Ramos (cell line): ENCODE data around the gene KCTD13.
"Not testable (repeated sequence)": the region's sequence is repeated elsewhere in the genome, so short reads cannot be mapped to it uniquely, and the experiment has no call there.

ENCODE experiments used
- in situ Hi-C: fragments of 300-500 bp; cut with MboI; formaldehyde crosslinking; loops from one replicate; pipeline ENCODE4 v1.14.3; 2022; ENCODE audit warnings: low sequenced_read_pairs; ENCODE audit not compliant: unreplicated experiment

Gene KCTD13

DNA sequence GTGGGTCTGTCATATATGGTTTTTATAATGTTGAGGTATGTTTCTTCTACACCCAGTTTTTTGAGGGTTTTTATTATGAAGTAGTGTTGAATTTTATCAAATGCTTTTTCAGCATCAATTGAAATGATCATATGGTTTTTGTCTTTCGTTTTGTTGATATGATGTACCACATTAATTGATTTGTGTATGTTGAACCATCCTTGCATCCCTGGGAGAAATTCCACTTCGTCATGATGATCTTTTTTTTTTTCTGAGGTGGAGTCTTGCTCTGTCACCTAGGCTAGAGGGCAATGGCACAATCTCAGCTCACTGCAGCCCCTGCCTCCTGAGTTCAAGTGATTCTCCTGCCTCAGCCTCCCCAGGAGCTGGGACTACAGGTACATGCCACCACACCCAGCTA lies 21.9 kb upstream of the KCTD13 start:
- in situ Hi-C loops = no loop called here

DNA sequence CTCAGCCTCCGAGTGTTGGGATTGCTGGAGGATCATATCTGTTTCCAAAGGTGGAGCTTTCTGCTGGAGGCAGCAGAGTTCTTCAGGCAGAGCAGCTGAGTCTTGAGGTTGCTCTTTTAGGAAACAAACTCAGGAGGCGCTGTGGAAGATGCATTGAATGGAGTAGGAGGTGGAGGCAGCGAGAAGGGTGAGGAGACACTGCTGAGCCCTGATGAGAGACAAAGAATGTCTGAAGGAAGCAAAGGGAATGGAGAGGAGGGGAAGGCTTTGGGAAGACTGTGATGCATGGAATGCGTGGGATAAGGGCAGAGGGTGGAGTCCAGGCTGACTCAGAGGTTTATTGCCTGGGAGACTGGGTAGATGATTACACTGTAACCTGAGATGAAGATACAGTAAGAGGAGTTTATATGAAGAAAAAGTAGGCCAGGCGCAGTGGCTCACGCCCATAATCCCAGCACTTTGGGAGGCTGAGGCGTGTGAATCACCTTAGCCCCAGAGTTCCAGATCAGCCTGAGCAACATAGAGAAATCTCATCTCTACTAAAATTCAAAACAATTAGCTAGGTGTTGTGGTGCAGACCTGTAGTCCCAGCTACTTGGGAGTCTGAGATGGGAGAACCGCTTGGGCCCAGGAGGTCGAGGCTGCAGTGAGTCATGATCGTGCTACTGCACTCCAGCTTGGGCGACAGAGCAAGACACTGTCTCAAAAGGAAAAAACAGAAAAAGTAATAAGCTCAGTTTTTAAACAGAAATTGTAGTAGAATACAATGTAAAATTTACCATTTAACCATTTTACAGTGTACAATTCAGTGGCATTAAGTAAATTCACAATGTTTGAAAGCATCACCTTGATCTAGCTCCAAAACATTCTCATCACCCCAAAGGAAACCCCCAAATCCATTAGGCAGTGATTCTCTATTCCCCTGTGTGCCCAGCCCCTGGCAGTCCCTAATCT lies 18.1 kb upstream of the KCTD13 start:
- in situ Hi-C loops = no loop called here

DNA sequence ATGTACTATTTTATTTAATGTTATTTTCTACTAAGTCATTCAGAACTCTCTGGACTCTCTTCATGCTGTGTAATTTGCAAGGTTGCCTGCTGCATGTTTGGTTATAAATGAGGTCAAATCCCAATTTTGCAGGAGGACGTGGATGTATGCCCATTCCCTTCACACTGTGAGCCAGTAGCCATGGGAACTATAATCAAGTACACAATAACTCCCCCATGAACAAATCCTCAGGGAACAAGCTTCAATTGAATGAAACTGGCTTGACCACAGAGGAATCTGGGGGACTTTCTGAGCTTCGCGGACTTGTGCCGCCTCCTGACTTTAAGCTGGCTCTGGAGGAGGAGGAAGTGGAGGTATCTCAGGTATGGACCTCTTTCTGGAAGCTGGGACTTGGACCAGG lies 14.6 kb upstream of the KCTD13 start:
- in situ Hi-C loops = no loop called here

DNA sequence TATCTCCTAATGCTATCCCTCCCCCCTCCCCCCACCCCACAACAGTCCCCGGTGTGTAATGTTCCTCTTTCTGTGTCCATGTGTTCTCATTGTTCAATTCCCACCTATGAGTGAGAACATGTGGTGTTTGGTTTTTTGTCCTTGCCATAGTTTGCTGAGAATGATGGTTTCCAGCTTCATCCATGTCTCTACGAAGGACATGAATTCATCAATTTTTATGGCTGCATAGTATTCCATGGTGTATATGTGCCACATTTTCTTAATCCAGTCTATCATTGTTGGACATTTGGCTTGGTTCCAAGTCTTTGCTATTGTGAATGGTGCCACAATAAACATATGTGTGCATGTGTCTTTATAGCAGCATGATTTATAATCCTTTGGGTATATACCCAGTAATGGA lies 5.7 kb upstream of the KCTD13 start:
- in situ Hi-C loops = not testable (repeated sequence)

DNA sequence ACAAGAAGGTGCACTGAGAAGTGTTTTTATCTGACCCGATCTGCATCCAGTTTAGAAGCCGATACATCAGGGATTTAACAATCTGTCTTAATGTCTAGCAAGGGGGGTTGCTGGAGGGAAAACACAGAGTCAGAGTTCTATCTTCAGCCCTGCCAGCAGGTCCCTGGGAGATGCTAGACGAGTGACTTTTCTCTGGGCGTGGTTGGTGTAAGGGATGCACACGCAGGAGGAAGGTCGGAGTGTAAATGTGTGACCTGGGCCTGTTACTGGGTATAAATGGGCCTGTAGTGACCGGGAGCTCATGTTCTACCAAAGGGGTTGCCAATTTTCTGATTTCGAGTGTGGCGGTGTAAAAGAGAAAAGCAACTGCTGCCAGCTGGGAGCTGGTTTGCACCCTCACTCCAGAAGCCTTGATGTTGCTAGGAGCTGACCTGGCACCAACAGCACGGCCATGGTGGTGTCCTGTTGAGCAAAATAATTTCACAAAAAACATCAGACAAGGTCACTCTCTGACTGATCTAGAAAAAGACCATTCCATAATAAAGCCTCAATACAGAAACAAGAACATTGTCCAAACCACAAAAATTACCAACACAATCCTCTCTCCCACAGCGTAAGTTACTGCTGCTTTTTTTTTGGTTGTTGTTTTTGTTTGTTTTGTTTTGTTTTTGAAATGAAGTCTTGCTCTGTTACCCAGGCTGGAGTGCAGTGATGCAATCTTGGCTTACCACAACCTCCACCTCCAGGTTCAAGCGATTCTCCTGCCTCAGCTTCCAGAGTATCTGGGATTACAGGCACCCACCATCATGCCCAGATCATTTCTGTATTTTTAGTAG lies 1.3 kb upstream of the KCTD13 start:
- in situ Hi-C loops = no loop called here

DNA sequence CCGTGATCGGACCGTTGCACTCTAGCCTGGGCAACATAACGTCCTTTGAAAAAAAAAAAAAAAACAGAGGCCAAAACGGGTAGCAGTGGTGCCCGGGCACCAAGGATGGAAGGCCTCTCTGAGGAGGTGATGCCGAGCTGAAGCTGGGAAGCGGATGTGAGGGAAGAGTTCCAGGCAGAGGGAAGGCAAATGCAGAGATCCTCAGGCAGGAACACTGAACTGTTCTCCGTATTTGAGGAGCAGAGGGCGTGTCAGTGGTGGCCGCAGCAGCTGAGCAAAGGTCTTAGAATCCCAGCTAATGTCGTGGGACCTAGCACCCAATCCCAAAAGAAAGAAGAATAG lies 656 bp upstream of the KCTD13 start:
- in situ Hi-C loops = no loop called here

DNA sequence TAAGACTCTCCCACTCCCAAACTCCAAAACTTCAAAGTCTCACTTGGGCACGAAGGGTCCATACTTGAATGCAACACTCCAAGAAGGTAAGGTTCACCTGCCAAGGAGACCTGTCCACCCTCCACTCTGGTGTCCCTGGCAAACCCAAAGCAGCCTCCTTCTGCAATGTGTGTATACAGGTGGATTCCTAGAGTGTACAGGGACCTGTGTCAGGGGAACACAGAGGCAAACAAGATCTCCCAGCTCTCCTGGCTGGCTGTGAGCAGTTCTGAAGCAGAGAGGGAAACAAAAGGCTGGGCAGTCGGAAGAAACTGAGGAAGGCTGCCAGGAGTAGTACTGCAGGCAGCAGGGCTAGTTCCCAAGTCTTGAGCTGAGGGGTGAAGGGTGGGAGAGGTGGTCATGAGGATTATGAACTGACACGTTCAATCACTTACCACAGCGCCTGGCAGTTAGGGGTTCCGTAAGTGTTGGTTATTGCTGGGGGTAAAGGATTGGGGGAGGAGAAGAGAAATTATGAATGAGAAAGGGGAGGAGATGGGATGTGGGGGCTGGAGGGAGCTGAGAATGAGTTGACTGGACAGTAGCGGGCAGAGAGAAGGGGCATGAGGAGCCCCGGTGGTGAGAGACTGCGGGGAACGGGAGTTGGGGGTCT lies 795 bp downstream of the KCTD13 start:
- in situ Hi-C loops = no loop called here

DNA sequence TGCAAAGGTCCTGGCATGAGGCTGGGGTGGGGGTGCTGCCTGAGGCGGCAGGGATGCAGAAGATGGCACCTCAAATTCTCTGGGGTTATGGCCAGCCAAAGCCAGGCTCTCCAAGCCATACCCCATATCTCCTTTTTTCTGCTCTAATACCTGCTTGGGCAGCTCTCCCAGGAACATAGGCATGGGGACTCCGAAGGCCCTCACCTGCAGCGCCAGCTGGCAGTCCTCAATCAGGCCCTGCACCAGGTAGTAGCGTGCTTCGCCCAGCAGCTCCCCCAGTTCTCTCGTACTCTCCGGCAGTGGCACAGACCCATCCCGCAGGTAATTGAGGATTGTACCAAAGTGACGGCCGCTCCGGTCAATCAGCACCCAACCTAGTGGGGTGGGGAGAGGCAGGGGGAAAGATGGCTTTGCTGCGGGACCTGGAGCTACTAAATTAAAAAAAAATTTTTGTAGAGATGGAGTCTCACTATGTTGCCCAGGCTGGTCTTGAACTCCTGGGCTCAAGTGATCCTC lies 3.0 kb downstream of the KCTD13 start:
- in situ Hi-C loops = no loop called here

DNA sequence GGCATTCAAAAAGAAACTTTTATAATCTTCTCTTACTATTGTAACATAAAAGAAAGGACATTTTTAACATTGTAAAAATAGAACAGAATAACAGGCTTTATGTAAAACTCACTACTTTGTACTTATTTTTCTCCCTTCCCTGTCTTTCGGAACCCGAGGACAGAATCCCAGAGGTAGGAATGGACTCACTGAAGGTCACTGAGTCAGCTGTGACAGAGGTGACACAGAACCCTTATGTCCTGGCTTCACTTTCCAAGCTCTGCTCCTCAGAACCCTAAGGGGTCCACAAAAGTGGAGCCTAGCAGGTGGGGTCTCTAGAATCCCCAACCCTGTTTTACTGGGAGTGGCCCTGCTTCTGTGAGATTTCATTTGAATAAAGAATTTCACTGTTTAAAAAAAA lies 3.7 kb downstream of the KCTD13 start:
- in situ Hi-C loops = no loop called here

DNA sequence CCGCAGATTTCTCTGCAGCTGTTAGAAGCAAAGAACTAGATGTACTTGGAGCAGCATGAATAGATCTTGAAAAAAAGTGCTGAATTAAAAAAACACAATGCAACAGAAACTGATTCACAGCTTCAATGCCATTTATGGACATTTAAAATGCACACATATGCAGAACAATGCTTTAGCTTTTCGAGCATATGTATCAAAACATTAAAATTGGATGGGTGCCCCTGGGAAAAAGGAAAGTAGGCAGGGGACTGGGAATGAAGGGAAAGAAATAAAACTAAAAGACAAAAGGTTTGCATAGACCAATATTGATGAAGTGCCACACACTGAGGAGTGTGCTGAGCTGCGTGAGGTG lies 5.0 kb downstream of the KCTD13 start:
- in situ Hi-C loops = no loop called here

DNA sequence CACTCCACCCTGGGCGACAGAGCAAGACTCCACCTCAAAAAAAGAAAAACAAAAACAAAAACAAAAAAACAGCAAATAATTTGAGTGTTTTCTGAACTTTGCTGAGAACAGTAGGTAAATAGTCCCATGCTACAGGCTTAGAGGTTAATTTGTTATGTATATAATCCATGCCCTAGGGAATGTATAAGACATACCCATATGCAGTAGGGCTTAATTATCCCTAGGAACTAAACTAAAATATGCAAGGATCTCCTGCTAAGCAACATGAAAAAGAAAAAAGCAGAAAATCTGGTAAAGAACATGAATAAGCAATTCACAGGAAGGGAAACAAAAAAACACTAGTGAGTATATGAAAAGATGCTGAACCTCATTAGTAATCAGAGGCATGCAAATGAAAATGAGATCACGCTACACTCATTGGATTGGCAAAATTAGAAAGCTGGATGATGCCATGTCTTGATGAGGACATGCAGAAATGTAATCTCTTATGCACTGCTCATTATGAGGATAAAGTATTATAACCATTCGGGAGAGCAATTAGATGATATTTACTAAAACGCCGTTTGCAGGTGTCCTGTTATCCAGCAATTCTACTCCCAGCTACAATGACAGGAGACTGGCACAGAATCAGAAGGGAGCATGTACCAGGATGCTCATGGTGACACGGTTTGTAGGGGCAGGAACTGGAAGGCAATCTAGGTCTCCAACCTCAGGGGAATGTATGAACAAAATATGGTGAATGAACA lies 5.6 kb downstream of the KCTD13 start:
- in situ Hi-C loops = no loop called here

DNA sequence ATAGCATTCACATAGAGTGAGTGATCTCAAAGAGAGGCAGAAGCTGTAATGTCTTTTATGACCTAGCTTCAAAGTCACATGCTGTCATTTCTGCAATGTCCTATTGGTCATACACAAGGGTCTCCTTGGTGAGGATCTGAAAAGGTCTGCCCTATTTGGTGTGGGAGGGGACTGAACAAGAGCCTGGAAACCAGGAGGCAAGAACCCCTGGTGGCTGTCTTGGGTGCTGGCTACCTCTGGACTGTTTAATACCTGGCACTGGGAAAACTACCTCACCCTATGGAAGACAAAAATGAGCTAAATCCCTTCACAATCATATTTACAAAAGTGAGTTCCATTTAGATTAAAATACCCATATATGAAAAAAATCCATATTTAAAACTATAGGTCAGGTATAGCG lies 9.0 kb downstream of the KCTD13 start:
- in situ Hi-C loops = no loop called here

DNA sequence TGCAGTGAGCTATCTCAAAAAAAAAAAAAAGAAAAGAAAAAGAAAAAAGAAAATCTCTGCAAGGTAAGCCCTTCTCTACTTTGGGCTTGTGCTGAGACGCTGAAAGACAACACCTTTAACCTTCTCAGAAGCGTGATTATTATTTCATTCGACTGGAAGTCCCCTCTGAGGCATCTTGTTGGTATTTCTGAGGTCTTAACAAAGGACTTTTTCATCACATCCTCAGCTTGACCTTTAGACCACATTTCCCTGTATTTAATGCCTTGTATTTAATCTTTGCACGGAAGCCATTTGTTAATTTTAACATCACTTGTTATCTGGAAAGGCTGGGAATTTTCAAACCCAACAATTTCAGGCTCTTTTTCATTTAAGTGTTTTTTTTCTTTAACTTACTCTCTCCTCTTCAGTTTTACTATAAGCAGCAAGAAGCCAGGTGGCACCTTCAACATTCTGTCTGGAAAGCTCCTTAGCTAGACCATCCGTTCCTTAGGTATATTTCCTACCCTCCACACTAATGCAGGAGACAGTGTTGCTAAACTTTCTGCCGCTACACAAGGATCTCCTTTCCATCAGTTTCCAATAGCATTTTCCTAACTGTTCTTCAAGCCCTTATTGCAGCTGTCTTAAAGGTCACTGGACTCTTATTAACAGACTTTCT lies 10.3 kb downstream of the KCTD13 start:
- in situ Hi-C loops = no loop called here

DNA sequence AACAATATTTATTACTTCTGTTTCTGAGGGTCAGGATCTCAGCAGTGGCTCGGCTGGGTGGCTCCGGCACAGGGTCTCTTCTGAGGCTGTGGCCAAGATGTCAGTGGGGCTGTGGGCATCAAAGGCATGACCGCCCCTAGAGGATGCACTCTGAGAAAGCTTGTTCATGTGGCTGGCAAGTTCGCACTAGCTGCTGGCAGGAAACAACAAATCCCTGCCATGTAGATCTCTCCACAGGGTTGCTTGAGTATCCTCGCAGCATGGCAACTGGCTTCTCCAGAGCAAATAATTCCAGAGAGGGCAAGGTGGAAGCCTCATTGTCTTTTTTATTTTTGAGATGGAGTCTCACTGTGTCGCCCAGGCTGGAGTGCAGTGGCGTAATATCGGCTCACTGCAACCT lies 12.5 kb downstream of the KCTD13 start:
- in situ Hi-C loops = no loop called here

DNA sequence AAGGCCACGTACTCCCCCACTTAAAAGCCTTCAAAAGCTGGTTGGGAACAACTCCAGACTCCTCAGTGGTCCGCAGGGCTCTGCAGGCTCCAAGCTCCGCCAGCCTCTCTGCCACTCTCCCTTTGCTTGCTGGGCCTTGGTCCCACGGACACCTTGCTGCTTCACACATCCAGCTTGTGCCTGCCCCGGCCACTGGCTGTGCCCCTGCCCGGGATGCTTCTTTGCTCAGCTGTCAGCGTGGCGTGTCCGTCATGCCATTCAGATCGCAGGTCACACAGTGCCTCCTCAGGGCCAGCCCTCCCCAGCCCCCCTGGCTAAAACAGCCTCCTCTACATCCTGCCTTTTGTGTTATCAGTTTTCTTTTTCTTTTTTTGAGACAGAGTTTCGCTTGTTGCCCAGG lies 13.9 kb downstream of the KCTD13 start:
- in situ Hi-C loops = no loop called here

DNA sequence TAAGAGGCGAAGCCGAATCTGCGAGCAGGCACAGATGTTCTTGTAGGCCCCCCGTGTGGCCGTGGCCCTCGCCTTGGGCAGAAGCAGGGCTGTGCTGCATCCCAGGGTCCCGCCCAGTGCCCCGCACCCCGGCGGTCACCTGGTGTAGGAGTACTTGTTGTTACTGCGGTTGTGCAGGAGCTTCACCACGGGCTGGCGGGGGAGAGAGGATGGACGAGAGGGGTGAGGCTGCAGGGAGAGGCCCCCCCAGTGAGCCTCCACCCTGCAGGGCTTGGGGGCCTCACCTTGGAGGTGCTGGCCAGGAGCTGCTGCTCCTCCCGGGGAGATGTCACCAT lies 14.4 kb downstream of the KCTD13 start:
- in situ Hi-C loops = no loop called here

DNA sequence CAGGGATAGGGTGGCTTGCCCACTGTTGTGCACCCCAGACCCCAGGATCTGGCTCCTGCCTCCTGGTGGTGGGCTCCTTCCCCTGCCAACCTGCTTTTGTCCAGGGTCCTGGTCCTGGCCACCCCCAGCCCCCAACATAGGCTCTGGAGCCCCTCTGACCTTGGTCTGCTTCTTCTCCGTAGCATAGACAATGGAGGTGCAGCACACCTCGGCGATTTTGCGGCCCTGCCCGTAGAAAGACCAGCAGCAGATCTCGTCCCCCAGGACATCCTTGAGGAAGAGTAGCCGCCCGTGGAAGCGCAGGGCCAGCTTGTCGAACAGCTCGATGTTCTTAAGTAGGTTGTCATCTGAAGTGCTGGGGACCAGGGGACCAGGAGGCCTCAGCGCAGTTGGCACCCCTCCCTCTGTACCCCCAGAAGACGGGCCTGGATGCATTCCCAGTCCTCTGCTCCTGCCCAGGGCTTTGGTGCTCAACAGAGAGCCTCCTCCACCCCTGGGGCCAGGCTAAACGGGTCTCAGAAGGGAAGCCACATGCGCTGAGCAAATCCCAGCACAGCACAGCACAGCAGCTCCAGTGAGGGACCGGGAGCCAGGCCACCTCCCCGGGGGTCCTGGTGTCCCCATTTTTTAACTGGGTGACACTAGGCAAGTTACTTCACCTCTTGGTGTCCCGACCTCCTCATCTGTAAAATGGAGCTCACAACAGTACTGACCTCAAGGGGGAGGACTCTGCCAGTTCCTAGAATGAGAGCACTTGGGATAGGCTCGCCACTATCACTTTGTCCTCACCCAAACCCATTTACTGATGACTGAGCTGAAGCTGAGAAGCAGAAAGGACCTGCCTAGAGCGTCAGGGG lies 15.0 kb downstream of the KCTD13 start:
- in situ Hi-C loops = no loop called here

DNA sequence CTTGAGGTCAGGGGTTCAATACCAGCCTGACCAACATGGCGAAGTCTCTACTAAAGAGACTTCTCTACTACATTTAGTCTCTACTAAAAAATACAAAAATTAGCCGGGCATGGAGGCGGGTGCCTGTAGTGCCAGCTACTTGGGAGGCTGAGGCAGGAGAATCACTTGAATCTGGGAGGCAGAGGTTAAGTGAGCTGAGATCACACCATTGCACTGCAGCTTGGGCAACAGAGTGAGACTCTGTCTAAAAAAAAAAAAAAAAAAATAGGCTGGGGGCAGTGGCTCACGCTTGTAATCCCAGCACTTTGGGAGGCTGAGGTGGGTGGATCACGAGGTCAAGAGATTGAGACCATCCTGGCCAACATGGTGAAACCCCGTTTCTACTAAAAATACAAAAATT lies 16.2 kb downstream of the KCTD13 start:
- in situ Hi-C loops = not testable (repeated sequence)

DNA sequence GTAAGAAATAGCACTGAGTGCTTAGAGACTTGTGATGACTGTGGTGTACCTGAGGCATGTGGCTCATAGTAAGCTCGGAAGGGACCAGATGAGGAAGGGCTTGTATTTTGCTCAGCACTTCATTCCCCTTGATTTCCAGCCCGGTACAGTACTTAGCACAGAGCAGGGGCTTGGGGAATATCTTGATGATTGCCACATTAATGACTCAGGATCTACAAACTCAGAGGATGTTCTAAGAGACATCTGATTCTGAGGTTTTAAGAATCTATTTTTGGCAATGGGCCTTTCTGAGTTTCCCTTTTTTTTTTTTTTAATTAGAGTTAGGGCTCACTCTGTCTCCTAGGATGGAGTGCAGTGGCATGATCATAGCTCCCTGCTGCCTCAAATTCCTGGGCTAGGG lies 16.6 kb downstream of the KCTD13 start:
- in situ Hi-C loops = no loop called here
